Umbilical cord (tissue), 2 donors: ENCODE results near the gene KMT2C. TPM values are rescaled to one million over a fixed set of nuclear protein-coding genes. Genes with fewer than 3 reads are reported as not detected.
A peak's percentile ranks its signal among the peaks of the same experiment; 100 is the strongest.
"Not testable (repeated sequence)": the region's sequence is repeated elsewhere in the genome, so short reads cannot be mapped to it uniquely, and the experiment has no call there.

Experiments
- DNase-seq: peaks from one replicate; pipeline ENCODE4 v3.0.0-alpha.2; 2015; ENCODE audit warnings: low spot score
- total RNA-seq: library from RNA; depleted of rRNA; stranded (reverse); fragments of >200 nt; gene quantifications from one replicate; pipeline ENCODE4 v1.2.3, GENCODE V29; 2014; ENCODE audit warnings: low replicate concordance; ENCODE audit not compliant: insufficient read depth

The KMT2C gene
- total RNA-seq, 1 donor from 2014 or later, result 66.7 TPM

DNA sequence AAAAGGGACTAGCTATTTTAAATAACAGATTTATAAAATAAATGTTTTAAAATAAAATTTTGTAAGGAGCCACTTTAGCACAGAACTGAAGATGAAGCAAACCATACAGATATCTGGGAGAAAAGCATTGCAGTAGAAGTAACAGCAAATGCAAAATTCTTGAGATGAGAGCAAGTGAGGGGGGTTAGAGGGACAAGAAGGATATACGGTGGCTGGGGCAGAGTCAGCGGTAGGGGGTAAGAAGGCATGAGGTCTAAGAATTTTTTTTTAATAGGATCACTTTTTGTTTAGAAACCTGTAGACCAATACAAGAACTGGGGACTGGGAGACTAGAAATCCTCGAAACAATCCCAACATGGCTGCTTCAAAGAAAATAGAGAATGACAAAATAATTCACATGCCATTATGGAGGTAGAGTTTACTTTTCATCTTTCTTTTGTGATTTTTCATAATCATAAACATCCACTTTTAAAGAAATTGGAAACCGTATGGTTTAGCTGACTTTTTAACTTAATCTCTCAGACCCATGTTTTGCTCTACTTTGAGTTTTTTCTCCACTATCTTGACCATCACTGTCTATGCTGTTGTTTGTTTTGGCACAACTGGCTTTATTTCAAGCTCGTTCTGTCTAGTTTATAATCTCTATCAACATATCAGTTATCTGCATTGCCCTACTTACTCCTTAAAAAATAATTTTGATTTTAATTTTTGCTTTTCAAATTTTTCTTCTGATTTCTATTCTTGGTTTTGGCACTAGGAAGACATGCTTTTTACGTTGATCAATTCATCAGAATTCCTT, 73.5 kb downstream of the KMT2C start:
- no peak for DNase-seq

DNA sequence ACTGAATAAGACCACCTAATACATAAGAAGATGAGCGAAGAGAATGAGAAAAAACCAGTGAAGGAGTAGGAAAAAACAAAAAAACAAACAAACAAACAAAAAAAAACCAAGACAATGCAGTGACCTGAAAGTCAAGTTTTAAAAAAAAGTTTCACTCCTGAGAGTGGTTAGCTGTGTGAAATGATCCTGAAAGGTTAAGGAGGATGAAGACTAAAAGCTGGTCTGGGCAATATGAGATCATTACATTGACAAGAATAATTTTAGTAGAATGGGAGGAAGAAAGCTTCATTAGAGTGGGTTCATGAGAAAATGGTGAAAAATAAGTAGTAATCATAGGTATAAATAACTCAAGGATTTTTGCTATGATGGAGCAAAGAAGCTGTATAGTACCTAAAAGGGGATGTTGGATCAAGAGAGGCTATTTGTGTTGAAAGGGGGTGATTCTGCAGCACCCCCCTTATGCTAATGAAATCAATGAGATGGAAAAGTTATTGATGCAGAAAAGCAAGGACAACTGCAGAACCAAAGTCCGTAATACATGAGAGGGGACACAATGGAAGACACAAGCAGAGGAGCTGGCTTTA, 80.2 kb downstream of the KMT2C start:
- no peak for DNase-seq

- DNase-seq, result no peak
Measured at GRCh38 chr7:152354061-152354460, 81.7 kb downstream of the KMT2C start.

- DNase-seq, result not testable (repeated sequence)
Measured at GRCh38 chr7:152353281-152353680, 82.5 kb downstream of the KMT2C start.

DNA sequence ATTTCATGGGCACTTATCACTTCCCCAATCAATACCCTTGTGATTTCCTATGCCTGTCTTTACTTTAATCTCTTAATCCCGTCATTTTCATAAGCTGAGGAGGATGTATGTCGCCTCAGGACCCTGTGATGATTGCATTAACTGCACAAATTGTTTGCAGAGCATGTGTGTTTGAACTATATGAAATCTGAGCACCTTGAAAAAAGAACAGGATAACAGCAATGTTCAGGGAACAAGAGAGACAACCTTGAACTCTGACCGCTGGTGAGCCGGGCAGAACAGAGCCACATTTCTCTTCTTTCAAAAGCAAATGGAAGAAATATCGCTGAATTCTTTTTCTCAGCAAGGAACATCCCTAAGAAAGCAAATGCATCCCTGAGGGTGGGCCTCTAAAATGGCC, 84.1 kb downstream of the KMT2C start:
- not testable (repeated sequence) for DNase-seq

GRCh38 chr7:152351168-152351567, 84.6 kb downstream of the KMT2C start:
- no peak for DNase-seq

DNA sequence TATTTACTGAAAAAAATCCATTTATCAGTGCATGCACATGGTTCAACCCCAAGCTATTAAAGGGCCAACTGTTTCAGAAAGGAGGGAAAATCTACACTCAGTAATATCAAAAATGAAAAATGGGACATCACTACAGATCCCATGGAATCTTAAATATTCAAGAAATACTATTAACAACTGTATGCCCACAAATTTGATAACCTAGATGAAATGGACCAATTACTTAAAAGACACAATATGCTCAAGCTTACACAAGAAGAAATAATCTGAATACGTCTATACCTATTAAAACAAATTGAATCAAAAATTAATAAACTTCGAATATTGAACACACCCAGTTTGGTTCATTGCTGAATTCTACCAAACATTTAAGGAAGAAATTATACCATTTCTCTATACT, 87.9 kb downstream of the KMT2C start:
- DNase-seq, result no peak

DNA sequence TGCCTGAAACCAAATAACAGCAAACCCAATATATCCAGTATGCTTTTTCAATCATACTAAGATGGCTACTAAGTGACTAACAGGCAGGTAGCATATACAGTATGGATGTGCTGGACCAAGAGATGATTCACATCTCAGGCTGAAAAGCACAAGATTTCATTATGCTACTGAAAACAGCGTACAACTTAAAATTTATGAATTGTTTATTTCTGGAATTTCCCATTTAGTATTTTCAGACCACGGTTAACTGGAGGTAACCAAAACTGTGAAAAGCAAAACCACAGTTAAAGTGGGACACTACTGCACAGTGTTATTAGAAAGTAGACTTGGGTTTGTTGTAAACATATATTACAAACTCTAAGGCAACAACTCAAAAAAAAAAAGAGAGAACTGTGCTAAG, 91.5 kb downstream of the KMT2C start:
- no peak for DNase-seq

DNA sequence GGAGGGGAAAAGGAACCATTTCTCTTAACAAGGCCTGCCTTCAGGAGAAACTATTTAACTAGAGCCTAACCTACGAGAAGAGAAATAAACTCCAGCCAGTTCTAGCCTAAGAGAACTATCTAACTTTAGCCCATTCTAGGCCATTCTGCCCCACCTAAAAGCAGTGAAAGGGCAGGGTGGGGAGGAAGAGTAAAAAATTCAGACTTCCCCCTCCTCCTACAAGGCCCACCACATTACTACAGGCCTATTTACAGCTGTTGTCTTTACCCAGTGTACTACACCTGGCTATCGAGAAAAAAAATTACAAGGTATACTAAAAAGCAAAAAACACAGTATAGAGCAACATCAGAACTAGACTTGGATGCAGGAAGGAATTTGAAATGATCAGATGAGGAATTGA, 93.0 kb downstream of the KMT2C start:
- no peak for DNase-seq

GRCh38 chr7:152341914-152342236, 93.9 kb downstream of the KMT2C start:
- no peak for DNase-seq

- DNase-seq, result peak; percentile 27
Measured at GRCh38 chr7:152341039-152341913, 94.5 kb downstream of the KMT2C start.

- no peak for DNase-seq
Measured at GRCh38 chr7:152340161-152340560, 95.6 kb downstream of the KMT2C start.

GRCh38 chr7:152338561-152338960, 97.2 kb downstream of the KMT2C start:
- DNase-seq, result peak; percentile 25

GRCh38 chr7:152336754-152337368, 98.9 kb downstream of the KMT2C start:
- peak; percentile 18 for DNase-seq

GRCh38 chr7:152335900-152336571, 99.8 kb downstream of the KMT2C start:
- DNase-seq, result no peak

- DNase-seq, result no peak
Measured at GRCh38 chr7:152333134-152333533, 102.7 kb downstream of the KMT2C start.

DNA sequence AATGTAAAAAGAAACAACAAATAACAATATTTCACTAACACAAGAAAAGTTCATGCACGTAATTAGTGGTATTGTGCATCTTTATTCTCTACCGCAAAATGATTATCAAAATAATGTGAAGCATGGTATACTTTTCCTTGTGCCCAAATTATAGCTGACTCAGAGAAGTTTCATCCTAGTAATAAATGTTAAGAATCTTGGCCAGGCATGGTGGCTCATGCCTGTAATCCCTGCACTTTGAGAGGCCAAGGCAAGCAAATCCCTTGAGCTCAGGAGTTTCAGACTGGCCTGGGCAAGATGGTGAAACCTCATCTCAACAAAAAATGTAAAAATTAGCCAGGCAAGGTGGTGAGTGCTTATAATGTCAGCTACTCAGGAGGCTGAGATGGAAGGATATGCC, 105.0 kb downstream of the KMT2C start:
- peak; percentile 79 for DNase-seq

DNA sequence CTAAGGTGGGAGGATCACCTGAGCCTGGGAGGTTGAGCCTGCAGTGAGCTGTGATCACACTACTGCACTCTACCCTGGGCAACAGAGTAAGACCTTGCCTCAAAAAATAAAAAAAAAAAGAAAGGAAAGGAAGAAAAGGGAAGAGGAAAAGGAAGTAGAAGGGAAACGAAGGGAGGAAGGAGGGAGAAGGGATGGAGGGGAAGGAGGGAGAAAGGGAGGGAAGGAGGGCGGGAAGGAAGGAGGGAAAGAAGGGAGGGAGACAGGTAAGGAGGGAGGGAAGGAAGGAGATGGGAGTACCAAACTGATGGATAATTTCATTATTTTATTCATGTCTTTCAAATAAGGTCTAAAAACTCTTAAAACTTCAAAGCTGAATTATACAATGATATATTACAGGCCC, 106.3 kb downstream of the KMT2C start:
- DNase-seq, result no peak

GRCh38 chr7:152328234-152328633, 107.6 kb downstream of the KMT2C start:
- no peak for DNase-seq

GRCh38 chr7:152315845-152316244, 120.0 kb downstream of the KMT2C start:
- DNase-seq, result no peak

- peak; percentile 79 for DNase-seq
Measured at GRCh38 chr7:152313831-152314604, 121.8 kb downstream of the KMT2C start.
